ENCODE measurements around the gene GTPBP1. TPM values are rescaled to one million over a fixed set of nuclear protein-coding genes. Genes with fewer than 3 reads are reported as not detected.

Gene GTPBP1
- total RNA-seq, 1 experiment from 2014 or later = 8.3 TPM

GRCh38 chr22:38756711-38757463 lies 51.1 kb downstream of the GTPBP1 start:
- DNase-seq (ENCODE audit: low spot score) = no peak

DNA sequence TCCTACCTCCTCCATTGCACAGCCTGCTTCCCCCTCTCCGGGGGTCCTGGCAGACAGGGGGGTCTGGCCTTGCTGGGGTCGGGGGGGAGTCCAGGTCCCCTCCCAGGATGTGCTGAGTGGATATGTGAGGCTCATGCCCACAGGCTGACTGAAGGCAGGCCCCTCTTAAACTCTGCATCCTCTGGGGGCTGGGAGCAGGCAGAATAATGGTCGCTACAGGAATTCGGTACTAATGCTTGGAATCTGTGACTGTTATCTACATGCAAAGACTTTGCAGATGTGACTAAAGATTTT lies 51.7 kb downstream of the GTPBP1 start:
- no peak for DNase-seq (ENCODE audit: low spot score)

GRCh38 chr22:38758276-38758945 lies 52.7 kb downstream of the GTPBP1 start:
- no peak for DNase-seq (ENCODE audit: low spot score)

DNA sequence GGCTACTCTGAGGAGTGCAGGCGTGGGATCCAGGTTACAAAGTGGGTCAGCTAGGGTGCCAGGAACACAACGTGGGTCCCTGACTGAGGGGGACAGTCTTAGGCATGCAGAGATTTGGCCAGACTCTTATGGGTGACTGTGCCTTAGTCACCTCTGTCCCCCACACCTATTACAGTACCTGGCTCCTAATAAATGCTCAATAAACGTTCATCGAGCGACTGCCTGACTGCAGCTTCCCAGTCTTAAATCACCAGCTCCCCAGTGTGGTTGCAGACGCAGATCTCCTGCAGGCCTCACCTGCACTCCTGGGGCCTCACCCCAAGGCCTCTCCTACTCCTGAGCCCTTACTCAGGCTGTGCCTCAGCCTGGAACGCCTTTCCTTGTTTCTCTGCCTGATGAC lies 53.3 kb downstream of the GTPBP1 start:
- no peak for DNase-seq (ENCODE audit: low spot score)

DNA sequence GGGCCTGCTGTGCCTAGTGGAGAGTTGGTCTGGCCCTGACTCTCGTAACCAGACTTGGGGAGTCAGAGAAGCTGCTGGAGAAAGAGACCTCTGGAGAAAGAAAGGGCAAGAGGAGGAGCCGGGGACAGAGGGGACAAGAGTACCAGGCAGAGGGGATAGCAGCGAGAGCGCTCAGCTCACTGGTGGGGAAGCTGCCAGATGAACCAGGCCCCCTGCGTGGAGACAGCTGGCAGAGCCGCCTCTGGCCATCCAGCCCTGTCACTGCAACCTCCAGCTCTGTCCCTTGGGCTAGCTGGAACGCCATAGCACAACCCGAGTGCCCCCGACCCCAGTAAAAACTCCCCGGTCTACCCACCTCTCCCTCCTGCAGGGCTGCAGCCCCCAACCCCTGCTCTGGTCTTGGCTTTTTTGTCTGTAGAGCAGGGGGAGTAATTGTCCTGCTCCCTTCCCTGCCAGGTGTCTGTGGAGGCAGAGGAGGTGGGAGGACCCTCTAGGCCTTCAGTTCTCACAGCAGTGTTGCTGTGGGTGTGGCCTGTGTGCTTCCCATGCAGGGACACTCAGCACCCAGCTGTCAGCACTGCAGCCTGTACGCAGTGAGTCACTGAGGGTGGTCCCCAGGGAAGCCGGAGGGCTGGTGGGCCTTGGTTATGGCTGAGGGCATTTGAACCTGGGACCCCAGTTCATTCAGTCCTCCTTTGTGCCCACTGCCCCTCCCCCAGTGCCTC lies 54.9 kb downstream of the GTPBP1 start:
- peak; percentile 26 for DNase-seq (ENCODE audit: low spot score)

DNA sequence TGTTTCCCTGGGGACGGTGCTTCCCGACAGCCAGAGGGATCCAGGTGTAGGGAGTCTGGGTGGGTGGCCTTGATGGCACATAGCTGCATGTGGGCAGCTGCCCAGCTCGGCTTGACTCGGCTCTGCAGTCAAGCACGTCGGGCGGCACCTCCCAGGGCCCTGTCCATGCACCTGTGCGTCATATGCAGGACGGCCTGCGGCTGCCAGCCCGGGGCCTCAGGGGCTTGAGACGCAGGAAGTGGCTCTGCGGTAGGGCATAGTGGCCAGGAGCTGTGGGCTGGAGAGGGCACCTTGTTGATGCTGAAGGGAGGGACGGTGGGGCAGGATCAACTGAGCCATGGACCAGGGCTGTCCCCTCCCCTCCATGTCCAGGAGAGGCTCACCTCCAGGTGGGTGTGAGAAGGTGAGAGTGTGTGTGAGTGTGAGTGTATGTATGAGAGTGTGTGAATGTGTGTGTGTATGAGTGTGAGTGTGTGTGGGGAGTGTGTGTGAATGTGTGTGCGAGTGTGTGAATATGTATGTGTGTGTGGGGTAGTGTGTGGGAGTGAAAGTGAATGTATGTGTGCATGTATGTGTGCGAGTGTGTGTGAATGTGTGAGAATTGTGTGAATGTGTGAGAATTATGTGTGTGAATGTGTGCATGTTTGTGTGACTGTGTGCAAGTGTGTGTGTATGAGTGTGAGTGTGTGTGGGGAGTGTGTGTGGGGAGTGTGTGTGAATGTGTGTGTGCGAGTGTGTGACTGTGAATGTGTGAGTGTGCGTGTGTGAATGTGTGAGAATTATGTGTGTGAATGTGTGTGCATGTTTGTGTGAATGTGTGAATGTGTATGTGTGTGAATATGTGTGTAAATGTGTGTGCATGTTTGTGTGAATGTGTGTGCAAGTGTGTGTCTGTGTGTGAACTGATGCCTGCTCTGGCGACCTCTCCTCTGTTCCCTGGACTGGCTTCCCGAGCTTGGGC lies 55.7 kb downstream of the GTPBP1 start:
- DNase-seq (ENCODE audit: low spot score) = no peak

GRCh38 chr22:38762551-38762983 lies 56.8 kb downstream of the GTPBP1 start:
- no peak for DNase-seq (ENCODE audit: low spot score)

DNA sequence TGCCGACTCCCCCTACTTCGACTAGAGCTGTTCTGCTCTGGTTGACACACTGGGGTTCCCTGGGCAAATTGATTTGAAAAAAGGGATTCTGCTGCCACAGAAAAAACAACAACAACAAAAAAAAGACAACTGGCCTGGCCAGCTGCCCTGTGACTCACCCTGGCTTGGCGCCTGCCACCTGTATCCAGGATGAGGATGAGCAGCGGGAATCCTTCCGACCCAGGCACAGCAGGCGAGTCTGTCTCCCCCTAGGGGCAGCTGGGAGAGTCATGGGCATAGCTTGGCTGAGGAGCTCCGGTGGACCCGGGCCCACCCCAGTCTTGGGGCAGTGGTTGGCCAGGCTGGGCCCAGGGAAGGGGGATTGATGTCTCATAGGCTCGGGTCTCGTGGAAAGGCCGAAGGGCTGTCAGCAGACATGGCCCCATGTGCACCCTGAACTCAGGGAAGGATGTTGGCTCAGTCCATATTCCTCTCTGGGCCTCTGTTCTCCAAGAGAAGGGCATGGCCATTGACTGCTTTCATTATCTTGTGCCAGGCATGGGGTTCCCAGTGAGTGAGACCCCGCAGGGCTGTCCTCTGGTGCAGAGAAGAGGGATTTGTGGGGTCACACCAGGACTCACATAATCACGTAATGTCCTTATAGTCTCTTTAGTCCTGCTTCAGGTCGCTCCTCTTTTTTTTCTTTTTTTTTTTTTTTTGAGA lies 60.5 kb downstream of the GTPBP1 start:
- DNase-seq (ENCODE audit: low spot score) = peak; percentile 75

DNA sequence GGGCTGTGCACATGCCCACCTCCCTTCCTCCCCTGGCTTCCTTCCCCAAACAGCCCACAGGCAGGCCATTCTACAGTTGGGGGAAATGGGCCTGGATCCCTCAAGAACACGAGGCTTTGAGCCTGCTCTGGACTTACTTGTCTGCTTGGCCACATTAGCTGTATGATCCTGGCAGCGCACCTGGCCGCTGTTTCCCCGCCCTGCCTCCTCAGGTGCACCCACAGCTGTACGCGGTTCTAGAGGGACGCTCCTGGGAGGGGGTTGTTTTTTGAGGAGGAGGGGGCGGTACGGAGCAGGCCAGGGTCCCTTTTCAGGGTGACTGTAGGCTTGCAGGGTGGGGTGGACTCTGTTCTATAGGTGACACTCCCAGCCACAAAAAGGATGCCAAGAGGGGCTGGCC lies 61.6 kb downstream of the GTPBP1 start:
- DNase-seq (ENCODE audit: low spot score) = no peak

DNA sequence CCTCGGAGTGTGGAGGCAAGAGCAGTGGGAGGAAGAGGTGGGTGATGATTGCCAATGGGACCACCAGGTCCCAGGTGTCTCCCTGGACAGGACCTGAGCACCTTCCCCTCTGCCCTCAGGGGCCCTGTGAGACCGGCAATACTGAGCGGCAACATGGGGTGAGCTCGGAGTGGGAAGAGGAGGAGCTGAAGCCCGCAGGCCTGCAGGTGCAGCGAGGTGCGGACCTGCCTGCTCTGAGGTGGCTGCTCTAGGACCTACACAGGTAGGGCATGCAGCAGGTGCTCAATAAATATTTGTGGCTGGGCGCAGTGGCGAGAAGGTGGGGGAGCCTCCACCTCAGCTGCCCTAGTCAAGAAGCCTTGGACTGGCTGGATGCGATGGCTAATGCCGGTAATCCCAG lies 62.3 kb downstream of the GTPBP1 start:
- no peak for DNase-seq (ENCODE audit: low spot score)

DNA sequence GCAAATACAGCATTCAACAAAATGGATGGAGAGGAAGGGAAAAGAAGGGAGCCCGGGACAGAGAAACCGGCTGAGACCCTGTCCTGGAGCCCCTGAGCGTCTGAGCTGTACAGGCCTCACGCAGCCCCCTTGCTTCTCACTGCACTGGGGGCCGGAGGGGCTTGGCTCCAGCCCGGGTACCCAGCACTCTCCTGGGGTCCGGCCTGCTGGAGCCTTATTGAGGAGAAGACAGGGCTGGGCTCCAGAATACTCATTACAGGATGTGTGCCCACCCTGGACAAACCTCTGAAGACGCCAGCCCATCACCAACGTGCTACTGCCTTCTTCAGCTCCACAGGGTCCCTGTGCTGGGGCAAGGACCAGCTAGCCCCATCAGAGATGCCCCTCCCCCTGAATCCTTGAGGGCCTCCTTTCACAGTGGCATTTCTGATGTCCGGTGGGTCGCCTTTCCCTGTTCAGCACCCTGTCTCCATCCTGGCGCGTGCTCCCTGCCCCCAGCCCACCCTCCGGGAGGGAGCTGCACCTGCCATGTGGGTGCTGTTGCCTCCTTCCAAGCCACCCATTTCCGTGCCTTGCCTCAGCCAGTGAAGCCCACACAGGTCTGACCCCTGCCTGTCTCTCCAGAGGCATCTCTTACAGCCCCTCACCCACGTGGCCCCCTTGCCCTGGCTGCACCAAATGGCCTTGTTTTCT lies 64.7 kb downstream of the GTPBP1 start:
- no peak for DNase-seq (ENCODE audit: low spot score)

DNA sequence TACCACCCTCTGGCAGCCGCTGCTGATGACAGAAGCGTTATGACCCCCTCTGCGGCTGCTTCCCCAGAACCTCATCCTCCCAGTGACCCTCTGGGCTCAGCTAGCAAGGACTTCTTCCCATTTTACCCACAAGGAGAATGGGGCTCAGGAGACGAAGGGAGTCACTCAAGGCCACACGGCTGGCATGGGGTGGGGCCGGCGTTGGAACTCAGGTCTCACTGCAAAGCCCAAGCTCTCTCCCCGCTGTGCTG lies 66.8 kb downstream of the GTPBP1 start:
- no peak for DNase-seq (ENCODE audit: low spot score)

- no peak for DNase-seq (ENCODE audit: low spot score)
Measured at GRCh38 chr22:38773363-38773946, 67.7 kb downstream of the GTPBP1 start.

- no peak for DNase-seq (ENCODE audit: low spot score)
Measured at GRCh38 chr22:38774496-38775166, 68.9 kb downstream of the GTPBP1 start.

DNA sequence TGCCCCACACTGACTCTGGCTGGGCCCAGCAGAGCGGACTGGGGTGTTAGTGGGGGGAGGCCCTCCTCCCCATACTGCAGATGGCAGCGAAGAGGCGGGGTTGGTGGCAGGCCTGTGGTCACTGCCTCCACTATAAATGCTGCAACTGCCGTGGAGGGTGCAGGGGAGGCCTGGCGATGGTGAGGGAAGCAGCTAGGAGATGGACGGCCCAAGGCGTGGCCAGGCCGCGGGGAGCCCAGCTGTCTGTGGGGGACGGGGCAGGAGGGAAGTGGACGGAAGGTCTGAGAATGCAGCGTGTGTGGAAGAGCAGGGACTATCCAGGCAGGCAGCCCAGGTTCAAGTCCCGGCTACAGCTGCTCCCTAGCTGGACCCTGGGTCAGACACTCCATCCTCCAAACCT lies 69.9 kb downstream of the GTPBP1 start:
- DNase-seq (ENCODE audit: low spot score) = no peak

GRCh38 chr22:38776086-38776485 lies 70.3 kb downstream of the GTPBP1 start:
- no peak for DNase-seq (ENCODE audit: low spot score)

DNA sequence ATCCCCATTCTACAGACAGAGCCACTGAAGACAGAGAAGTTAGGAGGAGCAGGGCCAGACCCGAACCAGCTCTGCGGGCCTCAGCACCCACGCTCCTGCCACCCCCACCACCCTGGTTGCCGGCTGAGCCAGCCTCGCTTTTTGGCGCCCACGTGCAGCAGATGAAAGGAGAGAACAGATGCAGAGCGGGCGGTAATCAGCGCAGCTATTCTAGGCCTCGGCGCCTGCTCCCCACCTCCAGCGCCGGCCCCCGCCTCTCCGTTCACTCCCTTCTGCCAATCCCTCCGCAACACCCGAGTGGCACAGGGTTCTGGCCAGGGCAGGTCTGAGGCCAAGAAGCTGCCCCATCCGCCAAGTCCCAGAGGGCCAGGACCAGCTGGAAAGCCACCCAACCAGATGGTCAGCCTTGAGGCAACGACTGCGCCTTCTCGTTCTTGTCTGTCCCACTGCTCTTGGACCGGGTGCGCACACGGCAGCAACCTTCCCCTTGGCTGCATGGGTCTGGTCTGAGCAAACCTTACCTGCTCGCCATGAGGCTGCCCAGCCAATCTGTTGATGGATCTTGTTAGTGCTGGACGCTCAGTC lies 71.4 kb downstream of the GTPBP1 start:
- DNase-seq (ENCODE audit: low spot score) = no peak

DNA sequence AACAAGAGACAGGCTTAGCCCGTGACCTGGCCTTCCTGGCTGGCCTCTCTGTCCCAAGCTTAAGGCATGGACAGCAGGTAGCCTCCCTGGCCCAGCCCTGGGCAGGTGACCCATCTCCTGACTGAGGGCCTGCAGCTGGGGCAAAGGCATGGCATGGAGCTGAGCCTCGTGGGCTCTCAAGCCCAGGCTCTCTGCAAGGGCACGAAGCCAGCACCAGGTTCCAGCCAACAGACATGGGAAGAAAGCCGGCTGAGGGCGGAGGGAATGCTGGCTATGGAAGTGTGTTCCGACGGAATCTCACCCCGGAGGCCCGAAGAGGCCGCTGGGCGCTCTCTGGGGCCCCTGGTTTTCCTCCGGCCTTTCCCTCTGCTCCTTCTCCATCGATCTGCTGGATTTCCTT lies 75.3 kb downstream of the GTPBP1 start:
- no peak for DNase-seq (ENCODE audit: low spot score)

GRCh38 chr22:38782402-38783094 lies 76.8 kb downstream of the GTPBP1 start:
- peak; percentile 59 for DNase-seq (ENCODE audit: low spot score)

Measured in A172 (cell line).